Fibroblast of skin of left quadriceps (primary cell): ENCODE results near the gene PAPOLA.
A peak's percentile ranks its signal among the peaks of the same experiment; 100 is the strongest.
"Not testable (repeated sequence)": the region's sequence is repeated elsewhere in the genome, so short reads cannot be mapped to it uniquely, and the experiment has no call there.

Experiments used
- DNase-seq, 2 experiments: peaks; one replicate each; pipeline ENCODE4 v3.0.0-alpha.2; 2013; ENCODE audit warnings: low read depth in 2 of 2

Gene PAPOLA

DNA sequence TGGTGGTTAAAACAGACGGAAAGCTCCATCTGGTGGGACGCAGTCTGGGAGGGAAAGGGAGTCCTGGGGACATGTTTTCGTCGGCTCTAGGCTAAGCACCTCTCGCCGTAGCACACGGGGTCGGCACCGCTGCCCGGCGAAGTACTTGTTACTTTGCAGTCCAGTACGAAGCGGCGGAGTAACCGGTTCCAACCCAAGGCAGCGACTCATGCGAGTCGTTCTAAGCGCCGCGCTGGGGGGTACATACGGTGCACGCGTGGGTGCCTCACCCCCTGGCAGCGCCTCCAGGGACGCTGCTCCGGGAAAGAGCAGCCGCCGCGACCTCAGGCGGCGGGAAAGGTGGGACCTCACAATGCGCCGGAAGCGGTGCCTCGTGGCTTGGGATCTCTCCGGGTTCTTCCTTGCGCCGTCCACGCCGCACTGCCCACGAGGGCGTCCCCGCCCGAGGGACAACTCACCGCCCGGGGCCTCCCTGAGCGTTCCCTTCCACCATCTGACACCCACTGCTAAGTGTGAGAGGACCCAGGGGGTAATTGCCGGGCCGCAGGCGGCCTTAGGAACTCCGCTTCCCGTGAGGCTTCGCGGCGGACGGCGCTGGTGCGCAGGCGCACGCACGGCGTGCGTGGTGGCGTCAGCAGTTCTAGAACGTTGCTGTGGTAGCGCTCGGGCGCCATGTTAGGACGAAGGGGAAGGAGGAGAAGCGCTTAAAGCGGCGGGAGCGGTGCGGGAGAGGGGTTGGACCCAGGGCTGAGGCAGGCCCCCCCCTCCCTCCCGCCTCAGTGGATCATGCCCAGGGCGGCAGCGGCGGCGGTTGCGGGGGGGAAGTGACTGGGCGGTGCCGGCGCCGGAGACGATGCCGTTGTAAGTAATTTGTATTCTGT is at the start of gene PAPOLA:
PAPOLA (plus strand) TSS at position 643 of the 881 bp plus-strand sequence; CDS start at position 854, 211 bp downstream.
- peak; percentile 87 for DNase-seq

- no peak for DNase-seq
These were observed 49.5 kb upstream of the PAPOLA start for GRCh38 chr14:96452684-96453083.

- DNase-seq = no peak
These were observed 46.6 kb upstream of the PAPOLA start for GRCh38 chr14:96455588-96455987.

GRCh38 chr14:96459851-96460250 is 42.3 kb upstream of the PAPOLA start:
- DNase-seq = no peak

GRCh38 chr14:96461950-96462798 is 40.0 kb upstream of the PAPOLA start:
- DNase-seq = no peak

DNA sequence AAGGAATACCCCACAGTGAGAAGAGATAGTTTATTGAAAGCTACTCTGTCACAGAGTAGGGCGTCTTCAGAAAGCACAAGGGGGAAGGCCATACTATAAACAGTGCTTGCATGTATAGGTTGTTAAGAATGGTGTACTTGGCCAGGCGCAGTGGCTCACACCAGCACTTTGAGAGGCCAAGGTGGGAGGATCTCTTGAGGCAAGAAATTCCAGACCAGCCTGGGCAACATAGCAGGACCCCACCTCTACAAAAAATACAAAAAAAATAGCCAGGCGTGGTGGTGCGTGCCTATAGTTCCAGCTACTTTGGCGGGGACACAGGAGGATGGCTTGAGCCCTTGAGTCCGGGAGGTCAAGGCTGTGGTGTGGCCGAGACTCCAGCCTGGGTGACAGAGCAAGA is 38.0 kb upstream of the PAPOLA start:
- no peak for DNase-seq

- no peak for DNase-seq
These were observed 35.3 kb upstream of the PAPOLA start for GRCh38 chr14:96466918-96467317.

DNA sequence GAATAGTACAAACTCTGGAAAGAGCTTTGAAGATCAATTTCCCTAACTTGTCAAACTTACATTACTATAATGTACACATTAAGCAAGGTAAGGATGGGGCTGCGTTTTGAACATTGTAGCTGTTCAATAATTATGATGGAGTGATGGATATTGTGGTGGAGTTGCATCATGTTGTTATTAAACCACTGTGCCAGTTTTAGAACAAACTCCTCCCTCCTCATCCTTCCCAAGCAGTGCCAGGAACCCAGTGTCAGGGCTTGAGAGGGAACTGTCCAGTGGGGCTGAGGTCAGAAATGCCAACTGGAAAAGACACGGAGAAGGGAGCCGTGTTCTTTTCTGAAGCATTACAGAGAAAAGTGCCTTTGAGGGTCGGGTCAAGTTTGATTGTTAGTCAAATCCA is 31.9 kb upstream of the PAPOLA start:
- no peak for DNase-seq

- not testable (repeated sequence) for DNase-seq
These were observed 31.2 kb upstream of the PAPOLA start for GRCh38 chr14:96470967-96471366.

DNA sequence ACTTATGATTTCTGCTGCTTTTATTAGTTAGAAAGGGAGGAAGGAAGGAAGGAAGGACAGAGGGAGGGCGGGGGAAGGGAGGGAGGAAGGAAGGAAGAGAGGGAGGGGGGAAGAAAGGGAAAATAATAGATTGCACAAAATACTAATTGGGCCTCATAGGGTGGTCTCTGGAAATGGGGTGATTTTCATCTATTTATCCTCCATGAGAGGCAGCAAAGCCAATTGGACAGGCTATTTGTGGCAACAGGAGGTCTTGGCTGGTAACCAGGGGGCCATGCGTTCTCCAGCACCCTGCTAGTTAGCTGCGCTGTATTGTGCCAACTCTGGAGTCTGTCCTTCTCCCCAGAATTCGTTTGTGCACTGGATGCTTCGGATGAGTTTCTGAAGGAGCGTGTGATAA is 24.1 kb upstream of the PAPOLA start:
- DNase-seq = no peak

GRCh38 chr14:96479435-96480146 is 22.6 kb upstream of the PAPOLA start:
- no peak for DNase-seq

- no peak for DNase-seq
These were observed 20.4 kb upstream of the PAPOLA start for GRCh38 chr14:96481731-96482314.

DNA sequence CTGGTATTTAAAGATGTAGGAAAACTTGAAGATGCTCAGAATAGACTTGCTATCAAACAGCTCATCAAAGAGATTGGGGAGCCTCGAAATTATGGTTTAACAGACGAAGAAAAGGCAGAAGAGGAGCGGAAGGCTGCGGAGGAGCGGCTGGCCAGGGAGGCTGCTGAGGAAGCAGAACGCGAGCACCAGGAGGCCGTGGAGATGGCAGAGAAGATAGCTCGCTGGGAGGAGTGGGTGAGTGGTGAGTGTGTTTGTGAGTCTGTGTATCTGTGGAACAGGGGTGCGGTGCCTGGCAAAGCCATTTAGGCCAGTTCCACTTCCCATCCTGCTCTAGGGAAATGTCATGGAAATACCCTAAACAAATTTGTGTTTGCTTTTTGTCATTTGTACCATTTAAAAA is 19.2 kb upstream of the PAPOLA start:
- DNase-seq = no peak

GRCh38 chr14:96484399-96484798 is 17.8 kb upstream of the PAPOLA start:
- no peak for DNase-seq

GRCh38 chr14:96486705-96487104 is 15.5 kb upstream of the PAPOLA start:
- DNase-seq = no peak

- DNase-seq = no peak
These were observed 12.9 kb upstream of the PAPOLA start for GRCh38 chr14:96489327-96489726.

GRCh38 chr14:96493178-96493577 is 9.0 kb upstream of the PAPOLA start:
- DNase-seq = no peak

DNA sequence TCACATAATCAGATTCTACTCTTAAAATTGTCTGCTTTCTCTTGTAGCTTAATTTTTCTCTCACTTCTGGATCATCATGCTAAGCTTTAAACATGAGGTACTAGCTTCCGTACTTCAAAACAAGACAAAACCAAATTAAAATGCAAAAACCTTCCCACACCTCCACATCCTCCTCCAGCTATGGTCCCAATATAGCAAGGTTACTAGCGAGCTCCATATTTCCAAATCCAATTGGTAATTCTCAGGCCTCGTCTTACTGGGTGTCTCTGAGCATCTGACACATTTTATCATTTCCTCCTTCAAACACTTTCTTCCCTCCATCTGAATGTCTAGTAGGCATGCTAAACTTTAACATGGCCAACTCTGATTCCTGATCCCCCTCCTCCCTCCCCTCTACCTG is 7.9 kb upstream of the PAPOLA start:
- no peak for DNase-seq

- DNase-seq = no peak
These were observed 5.1 kb upstream of the PAPOLA start for GRCh38 chr14:96497087-96497486.

DNA sequence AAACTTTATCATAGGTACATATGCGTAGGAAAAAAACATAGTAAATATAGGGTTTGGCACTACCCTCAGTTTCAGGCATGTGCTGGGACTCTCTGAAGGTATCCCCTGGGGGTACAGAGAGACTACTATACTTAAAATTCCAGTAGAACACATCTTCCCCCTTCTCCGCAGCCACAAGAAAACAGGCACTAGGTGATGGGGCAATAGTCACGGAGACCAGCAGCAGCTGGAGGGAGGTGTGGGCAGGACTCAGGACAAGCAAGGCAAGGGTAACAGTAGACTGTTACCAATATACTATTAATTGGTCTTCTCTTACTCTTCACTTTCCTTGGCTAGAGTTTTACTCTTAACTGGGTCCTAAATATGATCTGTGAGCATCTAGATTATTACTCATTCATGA is 4.6 kb upstream of the PAPOLA start:
- no peak for DNase-seq

GRCh38 chr14:96501217-96501739 is 904 bp upstream of the PAPOLA start:
- no peak for DNase-seq
